HL-60 (cell line): ENCODE measurements around the gene CPT1A.

Experiments used
- CTCF ChIP-seq: IDR thresholded peaks from one replicate; pipeline ENCODE4 v1.5.1; 2011; ENCODE audit warnings: low read length, control low read depth, inconsistent platforms; ENCODE audit not compliant: insufficient read depth
- POLR2AphosphoS5 ChIP-seq: IDR thresholded peaks from 2 replicates; pipeline ENCODE4 v1.6.1; 2012; ENCODE audit warnings: low read depth

DNA sequence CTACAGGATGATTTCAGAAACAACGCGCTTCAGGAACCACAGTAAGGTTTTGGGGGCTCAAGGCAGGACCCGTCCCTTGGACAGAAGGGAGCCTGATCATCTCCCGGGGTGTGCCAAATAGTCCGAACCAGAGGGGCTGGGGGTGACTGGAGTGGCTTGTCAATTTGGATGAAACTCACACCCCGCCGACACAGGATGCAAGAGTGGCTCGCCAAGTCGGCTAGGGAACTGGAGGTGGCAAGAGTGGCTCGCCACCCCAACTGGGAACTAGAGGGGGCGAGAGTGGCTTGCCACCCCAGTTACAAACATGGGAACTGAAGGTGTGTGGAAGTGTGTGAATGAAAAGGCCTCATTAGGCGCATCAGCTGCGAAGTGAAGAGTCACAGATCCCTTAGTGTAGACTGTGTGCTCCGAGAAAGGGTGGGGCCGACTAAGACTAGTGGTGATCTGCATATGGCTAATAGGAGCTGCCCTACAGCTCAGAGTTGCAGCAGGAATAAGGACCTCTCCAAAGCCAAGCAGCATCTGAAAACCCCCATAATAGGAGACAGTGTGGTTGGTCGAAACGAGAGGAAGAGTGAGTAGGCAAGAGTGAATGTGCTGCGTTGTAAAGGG, 26.6 kb upstream of the CPT1A start:
- no peak for TF ChIP-seq CTCF
- TF ChIP-seq POLR2AphosphoS5: no peak
